Measurements from ENCODE around the gene SGK1.

SGK1 gene

GRCh38 chr6:134169871-134170486 is 147.9 kb downstream of the SGK1 start:
- no peak for DNase-seq (ENCODE audit: low spot score)

- DNase-seq (ENCODE audit: low spot score), result no peak
These were observed 149.2 kb downstream of the SGK1 start for GRCh38 chr6:134168590-134169208.

- DNase-seq (ENCODE audit: low spot score), result no peak
These were observed 151.2 kb downstream of the SGK1 start for GRCh38 chr6:134166511-134167261.

- no peak for DNase-seq (ENCODE audit: low spot score)
These were observed 152.2 kb downstream of the SGK1 start for GRCh38 chr6:134165561-134166201.

GRCh38 chr6:134164300-134164699 is 153.6 kb downstream of the SGK1 start:
- DNase-seq (ENCODE audit: low spot score), result no peak

- DNase-seq (ENCODE audit: low spot score), result no peak
These were observed 155.0 kb downstream of the SGK1 start for GRCh38 chr6:134162932-134163331.

- DNase-seq (ENCODE audit: low spot score), result no peak
These were observed 156.9 kb downstream of the SGK1 start for GRCh38 chr6:134161041-134161440.

GRCh38 chr6:134152767-134153485 is 165.0 kb downstream of the SGK1 start:
- no peak for DNase-seq (ENCODE audit: low spot score)

- no peak for DNase-seq (ENCODE audit: low spot score)
These were observed 169.3 kb downstream of the SGK1 start for GRCh38 chr6:134148566-134148965.

GRCh38 chr6:134147034-134147533 is 170.8 kb downstream of the SGK1 start:
- no peak for DNase-seq (ENCODE audit: low spot score)

- no peak for DNase-seq (ENCODE audit: low spot score)
These were observed 171.5 kb downstream of the SGK1 start for GRCh38 chr6:134146268-134147033.

GRCh38 chr6:134145786-134146185 is 172.1 kb downstream of the SGK1 start:
- no peak for DNase-seq (ENCODE audit: low spot score)

- no peak for DNase-seq (ENCODE audit: low spot score)
These were observed 179.5 kb downstream of the SGK1 start for GRCh38 chr6:134138226-134138975.

GRCh38 chr6:134134654-134135053 is 183.3 kb downstream of the SGK1 start:
- DNase-seq (ENCODE audit: low spot score), result no peak

GRCh38 chr6:134132494-134133141 is 185.3 kb downstream of the SGK1 start:
- DNase-seq (ENCODE audit: low spot score), result no peak

GRCh38 chr6:134131530-134132139 is 186.3 kb downstream of the SGK1 start:
- DNase-seq (ENCODE audit: low spot score), result no peak

- no peak for DNase-seq (ENCODE audit: low spot score)
These were observed 189.8 kb downstream of the SGK1 start for GRCh38 chr6:134128146-134128545.

GRCh38 chr6:134123666-134124208 is 194.2 kb downstream of the SGK1 start:
- no peak for DNase-seq (ENCODE audit: low spot score)

GRCh38 chr6:134122775-134123174 is 195.1 kb downstream of the SGK1 start:
- DNase-seq (ENCODE audit: low spot score), result no peak

Measured in COLO829 (cell line).